ENCODE results near the gene DHX9. TPM values are rescaled to one million over a fixed set of nuclear protein-coding genes. Genes with fewer than 3 reads are reported as not detected.

The DHX9 gene
- total RNA-seq: 100 to 1,000 TPM in 1 of 4 donors, 10 to 100 TPM in 3; 79.5 to 104 (median 91.8) TPM

DNA sequence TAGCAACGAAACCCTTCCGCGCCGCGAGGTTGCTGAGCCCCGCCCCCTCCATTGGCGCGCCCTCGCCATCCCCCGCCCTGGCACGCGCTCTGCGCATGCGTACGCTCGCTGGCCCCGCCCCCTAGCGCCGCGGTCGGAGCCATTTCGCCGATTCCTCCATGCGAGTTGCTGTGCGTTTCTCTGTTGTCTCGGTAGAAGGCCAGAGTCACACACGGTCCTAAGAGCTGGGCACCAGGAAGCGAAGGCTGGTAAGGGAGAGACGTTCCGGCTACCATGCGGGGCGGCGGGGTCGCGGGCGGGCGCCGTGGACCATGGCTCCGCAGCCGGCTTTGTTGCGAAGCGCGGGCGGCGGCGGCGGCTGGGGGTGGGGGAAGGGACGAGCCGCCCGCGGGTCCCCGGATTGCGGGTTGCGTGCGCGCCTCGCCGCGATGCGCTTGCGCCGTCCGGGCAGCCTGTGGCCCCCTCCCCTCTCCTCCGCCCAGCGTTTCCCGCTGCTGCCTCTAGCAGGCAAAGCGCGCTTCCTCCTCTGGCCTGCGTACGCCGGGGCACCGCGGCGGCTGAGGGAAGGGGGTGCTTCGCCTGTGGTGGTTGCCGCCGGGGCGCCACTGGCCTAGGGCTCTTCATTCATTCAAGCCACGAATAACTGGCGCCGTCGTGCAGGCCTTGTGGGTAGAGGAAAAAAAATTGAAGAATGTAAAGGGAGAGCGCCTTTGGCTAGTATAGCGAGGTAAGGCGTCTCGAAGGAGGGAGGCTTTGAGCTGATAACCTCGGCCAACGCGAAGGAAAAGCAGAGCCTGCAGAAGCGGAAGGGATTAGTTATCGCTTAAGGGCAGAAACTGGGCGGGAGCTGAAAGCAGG lies at the start of gene DHX9:
Gene DHX9 (plus strand): TSS at position 139 of the 858 bp plus-strand sequence. CDS start 3,220 bp downstream, outside the sequence.
- TF ChIP-seq, protein P1, sequence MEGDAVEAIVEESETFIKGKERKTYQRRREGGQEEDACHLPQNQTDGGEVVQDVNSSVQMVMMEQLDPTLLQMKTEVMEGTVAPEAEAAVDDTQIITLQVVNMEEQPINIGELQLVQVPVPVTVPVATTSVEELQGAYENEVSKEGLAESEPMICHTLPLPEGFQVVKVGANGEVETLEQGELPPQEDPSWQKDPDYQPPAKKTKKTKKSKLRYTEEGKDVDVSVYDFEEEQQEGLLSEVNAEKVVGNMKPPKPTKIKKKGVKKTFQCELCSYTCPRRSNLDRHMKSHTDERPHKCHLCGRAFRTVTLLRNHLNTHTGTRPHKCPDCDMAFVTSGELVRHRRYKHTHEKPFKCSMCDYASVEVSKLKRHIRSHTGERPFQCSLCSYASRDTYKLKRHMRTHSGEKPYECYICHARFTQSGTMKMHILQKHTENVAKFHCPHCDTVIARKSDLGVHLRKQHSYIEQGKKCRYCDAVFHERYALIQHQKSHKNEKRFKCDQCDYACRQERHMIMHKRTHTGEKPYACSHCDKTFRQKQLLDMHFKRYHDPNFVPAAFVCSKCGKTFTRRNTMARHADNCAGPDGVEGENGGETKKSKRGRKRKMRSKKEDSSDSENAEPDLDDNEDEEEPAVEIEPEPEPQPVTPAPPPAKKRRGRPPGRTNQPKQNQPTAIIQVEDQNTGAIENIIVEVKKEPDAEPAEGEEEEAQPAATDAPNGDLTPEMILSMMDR (IDR thresholded peaks at IDR 0.05): peak in 2 of 4 experiments; percentile 31 to 41
- peak; percentile 96 for TF ChIP-seq POLR2AphosphoS5 (IDR thresholded peaks at IDR 0.05)
- TF ChIP-seq POLR2A (IDR thresholded peaks at IDR 0.05): peak; percentile 82 to 89
- TF ChIP-seq EP300 (IDR thresholded peaks at IDR 0.05): no peak

DNA sequence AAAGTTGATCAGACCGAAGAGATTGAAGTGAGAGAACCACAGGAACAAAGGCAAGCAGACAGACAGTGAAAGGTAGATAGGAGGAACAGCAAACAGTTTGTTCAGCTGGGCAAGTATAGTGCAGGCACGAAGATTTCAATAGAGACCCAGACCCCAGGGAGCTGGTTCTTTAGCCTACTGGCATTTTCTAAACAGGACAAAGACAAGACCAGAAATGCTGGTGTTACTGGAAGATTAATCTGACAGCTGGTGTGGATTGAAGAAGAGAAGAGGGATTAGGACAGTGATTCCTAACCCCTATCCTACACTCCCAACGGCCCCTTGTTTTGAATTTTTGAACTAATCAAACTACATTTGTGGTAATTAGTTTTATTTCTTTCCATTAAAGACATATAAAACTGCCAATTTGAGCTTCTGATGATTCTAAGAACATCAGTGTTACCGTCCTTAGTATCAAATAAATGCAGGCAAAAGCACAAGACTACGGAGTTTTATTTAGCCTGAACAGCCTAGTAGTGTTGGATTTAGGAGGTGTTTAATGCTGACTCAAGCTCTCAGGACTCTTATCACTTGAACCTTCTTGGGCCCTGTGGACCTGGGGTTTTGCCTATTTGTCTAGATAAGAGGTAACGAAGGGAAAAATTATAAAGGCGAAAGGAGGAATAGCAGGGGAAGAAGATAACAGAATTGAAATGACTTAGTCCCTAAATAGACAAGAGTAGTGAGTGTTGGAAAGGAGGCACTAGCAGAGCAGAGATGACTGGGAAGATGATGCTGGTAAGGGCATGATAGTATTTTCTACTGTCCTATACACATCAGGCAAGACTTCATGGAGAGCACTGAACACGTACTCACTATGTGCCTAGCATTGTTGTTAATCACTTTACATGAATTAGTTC lies 47.6 kb upstream of the DHX9 start:
- H3K36me3 ChIP-seq: peaks cover 0 to 20% of the 10 kb centered on the region in 2 donors
- TF ChIP-seq POLR2AphosphoS5 (IDR thresholded peaks at IDR 0.05) (no peak), POLR2A (IDR thresholded peaks at IDR 0.05) (no peak), EP300 (IDR thresholded peaks at IDR 0.05) (no peak)
- TF ChIP-seq, protein P1 (IDR thresholded peaks at IDR 0.05): no peak
- 87 to 94% methylated on average over 8 of the region's 8 CpGs for WGBS, 2 donors (ENCODE audit: low coverage in 1 of 2)

More for the DNA sequence above, at the start of gene DHX9:
- peak; percentile 94 for ATAC-seq
- Histone ChIP-seq H3K4me3 (peak within 1 kb of the TSS; percentile 68 to 81), H3K27ac (peak within 1 kb of the TSS; percentile 45 to 98 (median 94)), H3K36me3 (peaks cover 0 to 11% of the 10 kb centered on the region in 2 donors), H3K27me3 (no peaks in the 10 kb centered on the region), H3K4me1 (peaks cover 4 to 49% (median 7%) of the 10 kb centered on the region in 3 donors), H3K9me3 (no peaks in the 10 kb centered on the region)
- 0% methylated on average over 10 of the region's 92 CpGs; no CpG with 5 or more reads in 1 of the 2 donors for WGBS, 2 donors (ENCODE audit: low coverage in 1 of 2)

DNA sequence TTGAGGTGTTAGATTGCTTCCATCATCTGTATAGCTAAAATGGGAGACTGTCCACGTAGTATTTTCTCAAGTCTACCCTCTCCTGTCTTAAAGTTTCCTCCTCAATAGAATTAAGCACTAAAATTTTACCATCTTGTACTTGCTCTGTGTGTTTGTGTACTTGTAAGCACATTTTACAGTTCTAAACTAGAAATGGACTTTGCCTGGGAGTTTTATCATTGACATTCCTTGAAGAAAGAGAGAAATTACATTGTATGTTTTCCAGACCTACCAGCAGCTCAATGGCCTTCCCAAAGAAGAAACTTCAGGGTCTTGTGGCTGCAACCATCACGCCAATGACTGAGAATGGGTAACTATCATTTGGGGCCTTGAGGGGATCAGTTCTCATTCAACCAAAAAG lies 45.1 kb upstream of the DHX9 start:
- WGBS, 2 donors (ENCODE audit: low coverage in 1 of 2): 94 to 100% methylated on average over 2 of the region's 2 CpGs
- no peaks in the 10 kb centered on the region for H3K27me3 ChIP-seq
- no peak overlapping the region for H3K27ac ChIP-seq
- H3K36me3 ChIP-seq: peaks cover 0 to 37% of the 10 kb centered on the region in 2 donors
- peaks cover 0 to 11% (median 0%) of the 10 kb centered on the region in 3 donors for H3K4me1 ChIP-seq
- TF ChIP-seq EP300 (IDR thresholded peaks at IDR 0.05) (no peak), POLR2AphosphoS5 (IDR thresholded peaks at IDR 0.05) (no peak), POLR2A (IDR thresholded peaks at IDR 0.05) (no peak)
- TF ChIP-seq, protein P1 (IDR thresholded peaks at IDR 0.05): no peak
- no peaks in the 10 kb centered on the region for H3K9me3 ChIP-seq
- H3K4me3 ChIP-seq: no peak overlapping the region
- no peak for ATAC-seq

More for the DNA sequence above, 47.6 kb upstream of the DHX9 start:
- no peaks in the 10 kb centered on the region for H3K9me3 ChIP-seq
- ATAC-seq: no peak
- no peak overlapping the region for H3K4me3 ChIP-seq
- H3K4me1 ChIP-seq: peaks cover 0 to 19% (median 3%) of the 10 kb centered on the region in 3 donors
- no peak overlapping the region for H3K27ac ChIP-seq
- no peaks in the 10 kb centered on the region for H3K27me3 ChIP-seq

DNA sequence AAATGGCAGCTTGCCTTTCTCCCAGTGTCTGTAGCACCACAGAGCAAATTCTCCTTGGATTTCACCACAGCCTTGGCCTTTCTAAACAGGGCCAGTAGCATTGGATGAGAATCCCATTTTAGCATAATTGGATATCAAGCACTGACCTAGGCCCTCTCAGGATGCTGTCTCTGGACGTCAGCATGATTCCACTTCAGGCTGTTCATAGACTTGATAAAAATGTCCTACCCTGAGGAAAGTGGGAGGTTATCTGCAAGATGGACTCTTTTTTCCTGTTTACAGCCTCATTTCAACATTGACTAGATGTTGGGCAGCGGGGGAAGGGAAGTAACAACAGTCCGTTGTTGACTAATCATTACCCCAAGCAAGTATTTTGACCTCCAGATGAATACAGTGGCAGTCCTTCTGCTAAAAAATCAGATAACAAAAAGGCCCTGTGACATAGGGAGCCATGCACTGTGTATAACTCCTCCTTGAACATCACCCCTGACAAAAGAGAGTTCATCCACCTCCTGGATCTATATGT lies 44.4 kb upstream of the DHX9 start:
- no peaks in the 10 kb centered on the region for H3K27me3 ChIP-seq
- 71 to 100% methylated on average over 1 to 3 of the region's 3 CpGs for WGBS, 2 donors (ENCODE audit: low coverage in 1 of 2)
- no peak overlapping the region for H3K4me3 ChIP-seq
- no peak for ATAC-seq
- H3K9me3 ChIP-seq: no peaks in the 10 kb centered on the region
- H3K36me3 ChIP-seq: peaks cover 0 to 37% of the 10 kb centered on the region in 2 donors
- peak overlapping the region in 1 of 4 donors; percentile 15 for H3K27ac ChIP-seq
- TF ChIP-seq POLR2A (IDR thresholded peaks at IDR 0.05) (no peak), POLR2AphosphoS5 (IDR thresholded peaks at IDR 0.05) (no peak), EP300 (IDR thresholded peaks at IDR 0.05) (no peak)
- TF ChIP-seq, protein P1 (IDR thresholded peaks at IDR 0.05): no peak
- peaks cover 0 to 7% (median 0%) of the 10 kb centered on the region in 3 donors for H3K4me1 ChIP-seq
